ENCODE measurements around the gene DIS3L2.
"Not testable (repeated sequence)": the region's sequence is repeated elsewhere in the genome, so short reads cannot be mapped to it uniquely, and the experiment has no call there.

DIS3L2 gene

GRCh38 chr2:232327105-232328031 lies 365.9 kb downstream of the DIS3L2 start:
- peak; percentile 41 for DNase-seq

DNA sequence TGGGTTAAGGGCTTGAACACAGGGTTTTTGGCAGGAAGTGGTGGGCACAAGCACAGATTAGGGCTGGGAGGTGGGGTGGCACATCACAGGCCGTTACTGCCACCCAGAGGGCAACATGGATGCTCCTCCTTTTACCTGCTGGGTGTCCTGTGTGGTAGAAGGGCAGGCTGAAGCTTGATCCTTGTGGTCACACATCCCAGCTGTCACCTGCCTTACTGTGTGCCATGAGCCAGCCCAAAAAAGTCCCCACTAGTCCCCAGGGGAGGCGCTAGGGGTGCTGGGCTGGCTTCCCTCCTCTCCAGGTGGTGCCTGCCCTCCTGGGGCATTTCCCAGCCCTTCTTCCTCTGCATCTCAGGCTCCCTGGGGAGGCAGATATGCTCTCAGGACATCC lies 366.5 kb downstream of the DIS3L2 start:
- DNase-seq = no peak

- no peak for DNase-seq
Measured at GRCh38 chr2:232328516-232329460, 367.3 kb downstream of the DIS3L2 start.

DNA sequence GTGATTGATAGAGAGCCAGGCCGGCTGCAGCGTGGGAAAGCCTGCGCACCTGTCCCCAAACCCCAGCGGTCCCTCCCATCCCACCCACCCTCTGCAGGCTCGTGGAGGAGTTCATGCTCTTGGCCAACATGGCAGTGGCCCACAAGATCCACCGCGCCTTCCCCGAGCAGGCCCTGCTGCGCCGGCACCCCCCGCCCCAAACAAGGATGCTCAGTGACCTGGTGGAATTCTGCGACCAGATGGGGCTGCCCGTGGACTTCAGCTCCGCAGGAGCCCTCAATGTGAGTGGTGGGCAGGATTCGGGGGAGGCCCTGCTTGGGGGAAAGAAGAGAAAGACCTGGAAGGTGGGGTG lies 368.2 kb downstream of the DIS3L2 start:
- no peak for DNase-seq

GRCh38 chr2:232330068-232330999 lies 368.8 kb downstream of the DIS3L2 start:
- DNase-seq = no peak

- not testable (repeated sequence) for DNase-seq
Measured at GRCh38 chr2:232331061-232331460, 369.5 kb downstream of the DIS3L2 start.

- DNase-seq = not testable (repeated sequence)
Measured at GRCh38 chr2:232331641-232332040, 370.1 kb downstream of the DIS3L2 start.

DNA sequence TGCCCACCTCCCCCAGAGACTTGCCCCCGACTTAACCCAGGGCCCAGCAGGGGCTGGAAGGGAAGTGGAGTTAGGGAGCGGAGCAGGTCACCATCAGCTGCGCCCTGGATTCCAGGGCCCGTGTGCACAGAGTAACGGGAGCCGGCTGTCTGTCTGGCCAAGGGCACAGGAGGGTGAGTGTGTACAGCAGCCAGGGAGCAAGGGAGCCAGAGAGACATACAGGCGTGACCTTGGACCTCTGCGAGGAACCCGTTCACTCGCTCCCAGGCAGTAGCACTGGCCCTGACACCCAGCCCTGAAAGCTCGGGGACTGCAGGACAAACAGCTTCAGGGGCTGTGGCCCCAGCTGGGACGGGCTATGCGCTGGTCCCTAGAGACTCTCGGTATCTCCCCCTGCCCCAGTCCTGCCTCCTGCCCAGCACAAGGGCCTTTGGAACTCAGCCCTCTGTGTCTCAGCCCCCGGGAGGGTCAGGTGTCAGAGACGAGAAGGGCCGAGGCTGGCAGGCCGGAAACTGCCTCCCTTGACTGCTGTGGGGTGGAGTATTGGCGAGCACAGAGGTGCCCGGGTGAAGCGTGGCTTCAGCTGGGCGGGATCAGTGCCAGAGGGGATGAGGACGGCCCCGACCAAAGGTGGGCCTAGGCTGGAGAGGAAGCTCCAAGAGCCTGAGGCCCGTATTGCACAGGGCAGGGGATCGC lies 370.9 kb downstream of the DIS3L2 start:
- DNase-seq = not testable (repeated sequence)

DNA sequence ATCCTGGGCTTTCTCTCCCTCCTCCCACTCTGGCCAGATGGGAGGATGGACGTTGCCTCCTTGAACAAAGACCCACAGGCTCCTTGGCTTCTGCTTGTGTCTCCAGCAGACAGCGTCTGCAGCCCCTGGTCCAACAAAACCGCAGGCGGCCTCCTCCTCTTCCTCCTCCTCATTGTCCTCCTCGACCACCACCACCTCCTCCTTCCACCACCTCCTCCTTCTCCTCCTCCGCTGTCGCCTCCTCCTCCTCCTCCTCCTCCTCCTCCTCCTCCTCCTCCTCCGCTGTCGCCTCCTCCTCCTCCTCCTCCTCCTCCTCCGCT lies 371.4 kb downstream of the DIS3L2 start:
- DNase-seq = no peak

DNA sequence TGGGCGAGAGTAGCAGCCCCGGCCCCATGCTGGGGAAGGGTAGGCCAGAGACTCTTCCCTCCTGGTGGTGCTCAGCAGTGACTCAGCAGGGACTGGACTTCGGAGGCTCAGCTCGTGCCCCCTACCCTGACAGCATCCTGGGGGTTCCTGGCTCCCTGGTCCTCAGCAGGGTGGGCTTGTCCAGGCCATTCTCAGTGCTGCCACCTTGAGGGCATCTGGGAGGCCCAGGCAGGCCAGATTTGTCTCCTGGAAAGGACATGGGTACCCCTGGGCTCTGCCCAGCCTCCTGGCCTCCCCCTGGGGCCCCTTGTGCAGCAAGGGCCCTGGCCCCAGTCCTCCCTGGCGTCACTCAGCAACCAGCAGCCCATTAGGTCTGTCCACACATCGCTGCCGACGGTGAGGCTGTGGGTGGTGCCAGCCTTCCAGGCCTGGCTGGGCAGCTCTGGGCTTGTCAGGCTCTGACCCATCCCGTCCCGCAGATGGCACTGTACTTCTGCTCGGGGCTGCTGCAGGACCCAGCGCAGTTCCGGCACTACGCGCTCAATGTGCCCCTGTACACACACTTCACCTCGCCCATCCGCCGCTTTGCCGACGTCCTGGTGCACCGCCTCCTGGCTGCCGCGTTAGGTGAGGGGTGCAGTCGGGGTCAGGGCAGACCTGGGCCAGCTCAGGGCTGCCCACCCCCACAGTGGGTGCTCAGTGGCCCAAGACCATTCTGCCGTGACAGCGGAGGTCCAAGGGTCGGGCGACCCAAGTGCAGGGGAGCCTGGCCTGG lies 372.0 kb downstream of the DIS3L2 start:
- no peak for DNase-seq

DNA sequence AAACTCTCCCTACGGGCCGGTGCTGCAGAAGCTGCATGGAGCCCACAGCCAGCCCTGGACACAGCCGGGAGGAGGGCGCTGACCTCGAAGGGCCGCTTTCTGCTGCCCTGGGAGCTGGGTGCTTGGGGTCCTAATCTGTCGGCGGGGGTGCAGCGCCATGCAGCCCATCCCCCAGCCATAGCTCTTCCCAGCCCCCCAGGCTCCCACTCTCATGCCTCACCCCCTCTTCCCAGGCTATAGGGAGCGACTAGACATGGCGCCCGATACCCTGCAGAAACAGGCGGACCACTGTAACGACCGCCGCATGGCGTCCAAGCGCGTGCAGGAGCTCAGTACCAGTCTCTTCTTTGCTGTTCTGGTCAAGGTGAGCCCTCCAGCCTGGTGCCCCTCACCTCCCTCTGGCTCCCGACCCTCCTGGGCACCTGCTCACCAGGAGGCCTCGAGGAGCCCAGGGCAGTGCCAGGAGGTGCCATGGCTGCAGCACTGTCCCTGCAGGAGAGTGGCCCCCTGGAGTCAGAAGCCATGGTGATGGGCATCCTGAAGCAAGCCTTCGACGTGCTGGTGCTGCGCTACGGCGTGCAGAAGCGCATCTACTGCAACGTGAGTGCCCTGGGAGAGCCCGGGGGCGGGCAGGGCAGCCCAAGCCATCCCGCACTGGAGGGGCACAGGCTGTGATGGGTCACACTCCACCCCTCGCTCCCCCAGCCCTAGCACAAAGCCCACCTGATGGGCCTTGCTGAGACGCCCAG lies 372.8 kb downstream of the DIS3L2 start:
- not testable (repeated sequence) for DNase-seq

DNA sequence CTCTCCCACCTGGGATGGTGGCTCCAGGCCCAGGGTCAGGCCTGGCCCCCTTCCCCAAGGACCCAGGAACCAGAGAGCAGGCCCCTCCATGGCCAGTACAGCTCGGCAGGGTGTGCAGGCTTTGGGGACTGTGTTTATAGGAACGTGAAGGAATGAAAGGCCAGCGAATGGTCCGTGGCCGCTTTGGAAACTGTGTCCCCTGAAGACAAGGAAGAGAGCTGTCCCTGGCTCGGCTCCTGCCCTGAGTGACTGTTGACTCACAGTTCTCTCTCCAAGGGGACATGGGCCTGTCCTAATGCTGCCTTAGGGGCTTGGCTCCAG lies 373.3 kb downstream of the DIS3L2 start:
- DNase-seq = not testable (repeated sequence)

DNA sequence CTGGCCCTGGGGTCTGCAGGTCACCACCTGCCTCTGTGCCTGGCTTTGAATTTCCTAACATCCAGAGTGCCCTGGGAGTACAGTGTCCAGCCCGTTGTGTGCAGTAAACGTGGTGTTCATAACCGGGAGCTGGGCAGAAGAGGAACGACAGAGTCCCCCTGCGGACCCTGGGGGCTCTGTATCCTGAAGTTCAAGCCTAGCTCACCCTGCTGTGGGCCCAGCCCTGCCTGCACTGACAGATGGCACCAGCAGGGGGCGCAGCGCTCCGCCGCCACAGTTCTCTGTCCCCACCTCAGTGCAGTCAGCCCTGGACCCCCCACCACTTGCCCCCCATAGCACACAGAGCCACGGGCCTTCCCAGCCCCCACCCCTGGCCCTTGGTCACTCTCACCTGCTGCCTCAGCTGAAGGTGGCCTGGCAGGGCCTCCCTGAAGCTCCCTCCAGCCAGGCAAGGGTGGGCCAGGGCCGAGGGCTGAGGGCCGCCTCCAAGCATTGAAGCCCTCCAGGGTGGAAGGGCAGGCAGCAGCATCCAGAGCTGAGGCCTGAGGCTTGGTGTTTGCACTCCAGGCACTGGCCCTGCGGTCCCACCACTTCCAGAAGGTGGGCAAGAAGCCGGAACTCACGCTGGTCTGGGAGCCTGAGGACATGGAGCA lies 373.8 kb downstream of the DIS3L2 start:
- DNase-seq = not testable (repeated sequence)

GRCh38 chr2:232335859-232336215 lies 374.3 kb downstream of the DIS3L2 start:
- no peak for DNase-seq

DNA sequence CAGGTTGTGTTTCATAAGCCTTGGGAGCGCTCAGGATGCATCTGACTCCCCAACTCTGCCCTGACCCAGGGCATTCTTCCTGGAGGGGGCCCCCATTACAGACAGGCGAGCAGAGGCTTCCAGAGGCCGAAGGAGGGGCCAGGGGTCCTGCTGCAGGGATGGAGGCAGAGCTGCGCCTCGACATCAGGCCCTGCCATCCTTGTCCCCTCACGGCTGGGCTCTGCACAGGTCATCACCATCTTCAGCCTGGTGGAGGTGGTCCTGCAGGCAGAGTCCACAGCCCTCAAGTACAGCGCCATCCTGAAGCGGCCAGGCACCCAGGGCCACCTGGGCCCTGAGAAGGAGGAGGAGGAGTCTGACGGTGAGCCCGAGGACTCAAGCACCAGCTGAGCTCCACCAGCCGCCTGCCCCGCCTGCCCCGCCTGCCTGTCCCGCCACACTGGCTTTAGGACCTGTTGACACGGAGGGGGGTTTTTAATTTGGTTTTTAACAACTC lies 374.8 kb downstream of the DIS3L2 start:
- no peak for DNase-seq

DNA sequence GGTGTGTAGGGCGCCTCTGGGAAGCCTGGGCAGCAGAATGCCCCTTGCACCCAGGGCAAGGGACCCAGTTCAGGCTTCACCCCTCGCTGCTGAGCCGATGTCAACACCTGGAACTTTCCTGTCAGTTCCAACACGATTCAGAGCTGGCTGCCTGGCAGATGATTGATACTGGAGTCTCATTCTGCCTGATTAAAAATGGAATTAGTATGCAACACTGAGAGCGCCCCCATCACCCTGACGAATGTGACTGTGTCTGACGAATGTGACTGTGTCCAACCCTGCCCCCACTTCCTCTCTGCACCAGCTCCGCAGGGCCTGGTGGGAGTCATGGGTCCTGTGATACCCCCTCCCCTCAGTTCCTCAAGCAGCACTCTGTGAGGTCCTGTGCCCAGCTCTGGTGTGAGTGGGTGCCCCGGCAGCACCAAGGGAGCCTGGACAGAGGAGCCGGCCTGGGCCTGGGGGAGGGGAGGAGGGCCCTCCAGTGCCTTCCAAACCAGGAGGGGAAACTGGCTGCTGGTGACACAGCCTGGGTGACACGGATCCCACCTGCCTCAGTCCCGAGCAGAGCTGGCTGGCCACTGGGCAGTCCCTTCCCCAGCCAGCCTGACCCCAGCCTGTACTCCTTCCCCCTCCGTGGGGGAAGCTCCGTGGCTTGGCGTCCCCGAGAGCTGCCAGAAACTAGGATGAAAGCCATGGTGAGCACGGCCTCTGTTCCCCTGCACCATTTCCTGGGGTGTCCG lies 375.6 kb downstream of the DIS3L2 start:
- DNase-seq = no peak

DNA sequence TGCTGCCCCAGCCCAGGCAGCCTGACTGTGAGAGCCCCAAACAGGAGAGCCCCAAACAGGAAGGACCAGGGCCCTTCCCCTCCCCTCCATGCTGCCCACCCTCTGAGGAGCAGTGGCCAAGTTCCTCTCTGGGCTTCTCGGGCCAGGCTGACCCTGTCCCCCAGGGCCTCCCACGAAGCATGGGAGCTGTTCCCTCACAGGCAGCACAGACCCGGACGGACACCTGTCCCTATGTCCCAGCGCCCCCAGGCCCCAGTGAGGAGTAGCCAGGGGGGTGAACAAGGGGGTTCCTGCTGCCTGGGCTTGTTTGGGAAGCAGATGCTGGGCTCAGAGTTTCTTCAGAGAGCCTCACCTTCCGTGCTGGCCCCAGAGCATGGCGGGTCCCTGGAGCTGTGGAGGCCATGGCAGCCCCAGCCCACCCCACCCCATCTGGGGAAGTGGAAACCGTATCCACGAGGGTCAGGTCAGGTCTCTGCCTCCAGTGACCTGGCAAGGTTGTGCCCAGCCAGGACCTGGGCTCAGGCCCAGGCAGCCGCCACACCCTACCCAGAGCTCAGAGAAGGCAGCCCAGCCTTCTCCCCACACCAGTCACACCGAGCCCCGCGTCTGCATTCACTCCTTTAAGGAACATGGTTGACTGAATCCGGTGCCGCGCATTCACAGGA lies 376.7 kb downstream of the DIS3L2 start:
- DNase-seq = not testable (repeated sequence)

- no peak for DNase-seq
Measured at GRCh38 chr2:232338759-232339106, 377.2 kb downstream of the DIS3L2 start.
